ENCODE data around the gene ASTN2.

Gene ASTN2

GRCh38 chr9:116724123-116724522 lies 690.7 kb downstream of the ASTN2 start:
- no peak for DNase-seq (ENCODE audit: extremely low read depth, low read depth)
- H3K4me3 ChIP-seq (replicated peaks; ENCODE audit: low read depth, low read length) = no peak overlapping the region
- TF ChIP-seq CTCF (IDR thresholded peaks at IDR 0.05; ENCODE audit: low read depth, low read length, missing control alignments) = no peak

GRCh38 chr9:116721944-116722343 lies 692.9 kb downstream of the ASTN2 start:
- no peak for TF ChIP-seq CTCF (IDR thresholded peaks at IDR 0.05; ENCODE audit: low read depth, low read length, missing control alignments)
- no peak overlapping the region for H3K4me3 ChIP-seq (replicated peaks; ENCODE audit: low read depth, low read length)
- no peak for DNase-seq (ENCODE audit: extremely low read depth, low read depth)

GRCh38 chr9:116721411-116721810 lies 693.4 kb downstream of the ASTN2 start:
- no peak overlapping the region for H3K4me3 ChIP-seq (replicated peaks; ENCODE audit: low read depth, low read length)
- TF ChIP-seq CTCF (IDR thresholded peaks at IDR 0.05; ENCODE audit: low read depth, low read length, missing control alignments) = no peak

GRCh38 chr9:116720111-116720510 lies 694.7 kb downstream of the ASTN2 start:
- no peak for TF ChIP-seq CTCF (IDR thresholded peaks at IDR 0.05; ENCODE audit: low read depth, low read length, missing control alignments)
- DNase-seq (ENCODE audit: extremely low read depth, low read depth) = no peak

More at GRCh38 chr9:116721411-116721810, 693.4 kb downstream of the ASTN2 start:
- no peak for DNase-seq (ENCODE audit: extremely low read depth, low read depth)

DNA sequence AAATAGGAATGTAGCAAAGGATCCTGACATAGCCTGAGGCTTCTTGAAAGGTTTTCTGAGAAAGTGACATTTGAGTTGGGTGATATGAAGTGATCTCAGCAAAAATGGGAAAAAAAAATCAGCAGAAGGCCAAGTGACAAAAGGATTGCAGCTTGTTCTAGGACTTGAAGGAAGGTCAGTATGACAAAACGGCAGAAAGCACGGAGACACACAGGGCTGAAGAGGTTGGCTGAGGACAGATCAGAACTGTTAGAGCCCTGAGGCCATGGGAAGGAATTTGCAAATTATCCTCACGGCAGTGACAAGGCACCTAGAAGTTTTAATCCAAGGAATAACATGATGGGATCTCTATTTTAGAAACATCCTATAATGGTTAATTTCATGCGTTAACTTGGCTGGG lies 696.7 kb downstream of the ASTN2 start:
- no peak for TF ChIP-seq CTCF (IDR thresholded peaks at IDR 0.05; ENCODE audit: low read depth, low read length, missing control alignments)
- DNase-seq (ENCODE audit: extremely low read depth, low read depth) = no peak
- no peak overlapping the region for H3K4me3 ChIP-seq (replicated peaks; ENCODE audit: low read depth, low read length)

More at GRCh38 chr9:116720111-116720510, 694.7 kb downstream of the ASTN2 start:
- no peak overlapping the region for H3K4me3 ChIP-seq (replicated peaks; ENCODE audit: low read depth, low read length)

GRCh38 chr9:116717150-116717549 lies 697.7 kb downstream of the ASTN2 start:
- H3K4me3 ChIP-seq (replicated peaks; ENCODE audit: low read depth, low read length) = no peak overlapping the region
- no peak for TF ChIP-seq CTCF (IDR thresholded peaks at IDR 0.05; ENCODE audit: low read depth, low read length, missing control alignments)
- DNase-seq (ENCODE audit: extremely low read depth, low read depth) = no peak

- no peak overlapping the region for H3K4me3 ChIP-seq (replicated peaks; ENCODE audit: low read depth, low read length)
- DNase-seq (ENCODE audit: extremely low read depth, low read depth) = no peak
- TF ChIP-seq CTCF (IDR thresholded peaks at IDR 0.05; ENCODE audit: low read depth, low read length, missing control alignments) = no peak
These were observed 698.4 kb downstream of the ASTN2 start for GRCh38 chr9:116716438-116716837.

Measured in HFF-Myc (cell line).